NCI-H1417 (cell line): ENCODE measurements around the gene RASL10A.

ENCODE experiments used
- DNase-seq, 3 experiments: peaks; one replicate each; lab custom pipeline; 2025; lab: John Stamatoyannopoulos, UW

Gene RASL10A

GRCh38 chr22:29323641-29324040 lies 8.1 kb upstream of the RASL10A start:
- DNase-seq: no peak

GRCh38 chr22:29320546-29320945 lies 5.0 kb upstream of the RASL10A start:
- no peak for DNase-seq

- DNase-seq: no peak
These were observed 3.6 kb upstream of the RASL10A start for GRCh38 chr22:29319072-29319471.

GRCh38 chr22:29317827-29318454 lies 2.4 kb upstream of the RASL10A start:
- no peak for DNase-seq

- DNase-seq: no peak
These were observed 788 bp upstream of the RASL10A start for GRCh38 chr22:29316141-29316828.

GRCh38 chr22:29314537-29315285 lies 786 bp downstream of the RASL10A start:
- peak in 1 of 3 experiments; percentile 6 for DNase-seq

GRCh38 chr22:29313576-29314466 lies 1.7 kb downstream of the RASL10A start:
- peak in 1 of 3 experiments; percentile 23 for DNase-seq

GRCh38 chr22:29313126-29313575 lies 2.3 kb downstream of the RASL10A start:
- no peak for DNase-seq

GRCh38 chr22:29312218-29313125 lies 3.0 kb downstream of the RASL10A start:
- no peak for DNase-seq

- DNase-seq: no peak
These were observed 3.9 kb downstream of the RASL10A start for GRCh38 chr22:29311464-29312217.

- DNase-seq: peak; percentile 10 to 57 (median 31)
These were observed 4.6 kb downstream of the RASL10A start for GRCh38 chr22:29310863-29311339.

- DNase-seq: no peak
These were observed 5.2 kb downstream of the RASL10A start for GRCh38 chr22:29310065-29310862.

- DNase-seq: no peak
These were observed 6.0 kb downstream of the RASL10A start for GRCh38 chr22:29309332-29310064.

GRCh38 chr22:29308791-29309262 lies 6.7 kb downstream of the RASL10A start:
- no peak for DNase-seq

- no peak for DNase-seq
These were observed 7.2 kb downstream of the RASL10A start for GRCh38 chr22:29308148-29308790.

GRCh38 chr22:29307596-29308147 lies 7.8 kb downstream of the RASL10A start:
- DNase-seq: no peak

- peak; percentile 59 to 72 (median 67) for DNase-seq
These were observed 8.5 kb downstream of the RASL10A start for GRCh38 chr22:29306835-29307595.
